HG03280 (cell line): ENCODE results near the gene NFIC.

Experiments
- ATAC-seq: cut with Tn5 transposase; IDR thresholded peaks from one replicate; pipeline ENCODE4 v1.9.1; 2021; ENCODE audit warnings: mild to moderate bottlenecking, moderate library complexity; ENCODE audit not compliant: unreplicated experiment

The NFIC gene

DNA sequence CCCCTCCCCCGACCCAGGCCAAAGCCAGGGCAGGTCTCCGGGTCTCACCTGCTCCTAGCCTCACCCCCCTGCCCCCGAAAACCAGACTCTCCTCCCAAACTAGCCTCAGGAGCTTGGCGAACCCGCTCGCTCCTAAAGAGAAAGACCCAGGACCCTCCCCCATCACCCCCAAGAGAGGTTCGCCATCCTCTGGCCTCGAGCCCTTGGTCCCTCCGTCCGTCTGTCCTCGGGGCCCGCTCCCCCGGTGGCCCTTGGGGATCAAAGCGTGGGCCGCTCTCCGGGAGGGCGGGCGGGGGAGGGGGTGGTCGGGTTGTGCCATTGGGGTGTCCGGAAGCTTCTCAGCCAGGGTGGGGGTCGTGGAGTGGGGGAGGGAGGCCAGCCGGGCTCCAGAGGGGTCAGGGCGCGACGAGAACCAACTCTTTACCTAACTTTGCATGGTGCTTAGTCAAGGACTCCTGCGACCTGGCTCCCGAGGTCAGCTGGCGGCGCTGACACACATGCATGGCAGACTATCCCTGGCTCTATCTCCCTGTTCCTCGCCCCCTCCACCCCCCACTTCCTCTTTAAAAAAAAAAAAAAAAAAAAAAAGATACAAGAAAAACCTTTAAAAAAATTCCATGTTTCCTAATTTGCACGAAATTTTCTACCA, 98.3 kb downstream of the NFIC start:
- ATAC-seq, result no peak

DNA sequence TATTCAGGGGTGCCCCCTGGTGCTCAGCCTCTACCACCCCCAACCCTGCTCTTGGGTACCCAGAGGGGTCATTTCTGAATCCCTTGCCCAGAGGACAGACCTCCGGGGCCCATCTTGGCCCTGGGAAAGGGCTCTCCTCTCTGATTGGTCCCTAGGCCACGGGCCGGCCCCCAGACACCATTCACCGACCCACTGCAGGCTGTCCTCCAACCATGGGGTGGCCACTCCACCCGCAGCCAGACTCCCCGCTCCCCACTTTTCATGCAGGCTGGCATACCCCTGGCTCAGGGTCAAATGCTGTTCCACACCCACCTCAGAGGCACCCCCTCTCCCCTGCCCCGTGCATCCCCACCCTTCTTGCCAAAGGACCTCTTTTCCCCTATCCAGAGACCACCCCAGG, 99.2 kb downstream of the NFIC start:
- no peak for ATAC-seq

DNA sequence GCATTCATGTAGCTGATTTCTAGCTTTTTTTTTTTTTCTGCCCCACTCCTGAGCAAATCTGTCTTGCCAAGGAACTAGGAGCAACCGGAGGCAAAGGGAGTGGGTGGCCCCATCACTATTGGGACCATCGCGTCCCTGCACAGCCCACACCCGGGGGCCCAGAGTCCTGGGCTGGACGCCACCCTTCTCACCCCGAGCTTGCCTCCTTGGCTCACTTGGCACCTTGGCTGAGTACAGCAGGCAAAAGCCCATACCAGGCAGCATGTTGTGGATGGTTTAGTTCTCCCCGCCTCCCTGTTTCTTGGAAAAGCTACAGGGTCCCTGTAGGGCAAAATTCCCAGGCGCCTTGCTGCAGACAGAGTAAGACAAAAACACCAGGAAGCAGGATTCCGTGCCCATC, 100.3 kb downstream of the NFIC start:
- no peak for ATAC-seq

GRCh38 chr19:3467437-3468198, 101.2 kb downstream of the NFIC start:
- no peak for ATAC-seq

DNA sequence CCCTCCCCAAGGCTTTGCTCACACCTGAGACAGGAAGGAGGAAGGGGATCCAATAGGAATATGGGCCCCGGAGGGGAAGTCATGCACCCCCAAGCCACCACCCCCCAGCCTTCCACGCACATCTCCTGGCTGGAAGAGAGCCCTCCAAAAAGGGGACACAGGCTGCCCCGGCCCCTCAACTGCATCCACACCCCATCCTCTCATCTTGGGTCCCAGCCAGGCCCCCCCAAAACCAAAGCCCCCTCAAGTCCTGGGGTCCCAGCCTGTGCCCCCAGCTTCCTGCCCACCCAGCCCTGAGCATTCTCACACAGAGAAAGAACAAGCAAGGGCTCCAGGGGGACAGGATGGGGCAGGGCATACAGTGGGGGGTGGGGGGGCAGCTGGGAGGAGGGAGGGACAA, 101.8 kb downstream of the NFIC start:
- ATAC-seq, result no peak

- no peak for ATAC-seq
These were observed 103.5 kb downstream of the NFIC start for GRCh38 chr19:3469638-3470499.

GRCh38 chr19:3470500-3471128, 104.2 kb downstream of the NFIC start:
- no peak for ATAC-seq

DNA sequence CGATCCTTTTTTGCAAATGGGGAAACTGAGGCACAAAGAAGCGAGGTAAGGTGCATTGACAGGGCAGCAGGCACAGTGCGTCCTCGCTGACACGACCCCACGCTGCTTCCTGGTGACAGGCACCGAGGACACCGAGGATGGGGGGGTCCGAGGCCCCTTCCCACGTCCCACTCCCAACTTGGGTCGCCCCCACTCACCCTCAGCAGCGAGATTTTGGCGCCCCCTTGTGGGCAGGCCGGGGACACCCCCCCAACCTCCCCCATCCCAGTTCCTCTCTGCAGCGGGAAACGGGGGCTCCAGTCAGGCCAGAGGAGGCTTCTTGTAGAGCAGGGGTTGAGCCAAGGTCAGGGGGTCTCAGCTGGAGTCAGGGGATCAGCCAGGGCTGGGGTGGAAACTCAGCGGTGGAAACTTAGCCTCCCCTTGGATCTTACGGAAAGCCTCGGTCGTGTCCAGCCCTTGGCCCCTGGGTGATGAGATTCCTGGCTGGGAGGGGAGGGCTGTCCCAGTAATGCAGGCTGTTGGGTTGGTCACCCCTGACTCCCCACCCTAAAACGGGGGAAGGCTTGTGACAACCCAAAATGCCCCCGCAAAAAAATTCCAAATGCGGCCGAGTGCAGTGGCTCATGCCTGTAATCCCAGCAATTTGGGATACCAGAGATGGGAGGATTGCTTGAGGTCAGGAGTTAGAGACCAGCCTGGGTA, 105.7 kb downstream of the NFIC start:
- no peak for ATAC-seq

GRCh38 chr19:3474010-3474409, 107.6 kb downstream of the NFIC start:
- no peak for ATAC-seq

DNA sequence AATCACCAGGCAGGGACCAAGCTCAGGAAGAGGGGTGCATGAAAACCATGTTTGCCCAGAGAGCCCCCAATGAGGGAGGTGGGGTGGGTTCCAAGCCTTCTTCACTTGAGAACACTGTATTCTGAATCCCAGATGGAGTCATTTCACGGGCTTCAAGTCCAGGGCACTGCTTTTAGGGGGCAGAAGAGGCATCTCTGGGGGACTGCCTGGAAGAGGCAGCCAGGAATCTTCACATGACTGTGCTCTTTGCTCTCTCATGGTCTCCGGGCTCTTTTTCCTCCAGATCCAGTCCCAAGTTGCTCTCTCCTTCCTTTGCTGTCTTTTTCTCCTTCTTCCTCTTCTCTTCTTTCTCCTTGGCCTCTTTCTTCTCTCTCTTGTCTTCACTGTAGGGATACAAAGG, 108.2 kb downstream of the NFIC start:
- ATAC-seq, result no peak

GRCh38 chr19:3475449-3475848, 109.1 kb downstream of the NFIC start:
- ATAC-seq, result no peak

GRCh38 chr19:3476830-3477229, 110.4 kb downstream of the NFIC start:
- no peak for ATAC-seq

- ATAC-seq, result no peak
These were observed 111.1 kb downstream of the NFIC start for GRCh38 chr19:3477506-3477905.

- no peak for ATAC-seq
These were observed 111.6 kb downstream of the NFIC start for GRCh38 chr19:3477951-3478350.

GRCh38 chr19:3478409-3479176, 112.2 kb downstream of the NFIC start:
- ATAC-seq, result no peak

DNA sequence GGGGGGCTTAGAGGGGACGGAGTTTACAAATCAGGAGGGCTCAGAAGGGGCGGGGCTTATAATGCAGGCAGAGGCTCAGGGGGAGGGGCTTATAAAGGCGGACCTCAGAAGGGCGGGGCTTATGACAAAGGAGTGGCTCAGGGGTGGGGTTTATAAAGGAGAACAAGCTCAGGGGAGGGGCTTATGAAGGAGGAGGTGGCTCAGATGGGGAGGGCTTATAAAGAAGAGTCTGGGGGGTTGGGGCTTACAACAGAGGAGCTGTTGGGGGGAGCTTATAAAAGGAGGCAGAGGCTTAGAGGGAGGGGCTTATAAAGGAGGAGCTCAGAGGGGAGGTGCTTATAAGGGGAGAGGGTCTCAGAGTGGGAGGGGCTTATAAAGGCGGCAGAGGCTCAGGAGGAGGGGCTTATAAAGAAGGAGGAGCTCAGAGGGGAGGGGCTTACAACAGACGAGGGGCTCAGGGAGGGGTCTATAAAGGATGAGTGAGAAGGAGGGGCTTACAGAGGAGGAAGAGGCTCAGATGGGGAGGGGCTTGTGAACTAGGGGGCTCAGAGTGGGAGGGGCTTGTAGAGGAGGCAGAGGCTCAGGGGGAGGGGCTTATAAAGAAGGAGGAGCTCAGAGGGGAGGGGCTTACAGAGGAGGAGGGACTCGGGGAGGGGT, 112.9 kb downstream of the NFIC start:
- no peak for ATAC-seq

- no peak for ATAC-seq
These were observed 113.4 kb downstream of the NFIC start for GRCh38 chr19:3479834-3480215.

GRCh38 chr19:3480383-3481091, 114.2 kb downstream of the NFIC start, which contains the start of gene SMIM24:
TSS of gene SMIM24 (minus strand) at chr19:3480525. CDS start at chr19:3480463, 62 bp downstream.
- no peak for ATAC-seq
